Measurements from ENCODE around the gene RAX2. TPM values are rescaled to one million over a fixed set of nuclear protein-coding genes. Genes with fewer than 3 reads are reported as not detected.

The RAX2 gene
- total and polyA plus RNA-seq, 10 of the 15 experiments (the other 5 are each of a cell fraction or from before 2014, with no cell fraction given) = not detected

DNA sequence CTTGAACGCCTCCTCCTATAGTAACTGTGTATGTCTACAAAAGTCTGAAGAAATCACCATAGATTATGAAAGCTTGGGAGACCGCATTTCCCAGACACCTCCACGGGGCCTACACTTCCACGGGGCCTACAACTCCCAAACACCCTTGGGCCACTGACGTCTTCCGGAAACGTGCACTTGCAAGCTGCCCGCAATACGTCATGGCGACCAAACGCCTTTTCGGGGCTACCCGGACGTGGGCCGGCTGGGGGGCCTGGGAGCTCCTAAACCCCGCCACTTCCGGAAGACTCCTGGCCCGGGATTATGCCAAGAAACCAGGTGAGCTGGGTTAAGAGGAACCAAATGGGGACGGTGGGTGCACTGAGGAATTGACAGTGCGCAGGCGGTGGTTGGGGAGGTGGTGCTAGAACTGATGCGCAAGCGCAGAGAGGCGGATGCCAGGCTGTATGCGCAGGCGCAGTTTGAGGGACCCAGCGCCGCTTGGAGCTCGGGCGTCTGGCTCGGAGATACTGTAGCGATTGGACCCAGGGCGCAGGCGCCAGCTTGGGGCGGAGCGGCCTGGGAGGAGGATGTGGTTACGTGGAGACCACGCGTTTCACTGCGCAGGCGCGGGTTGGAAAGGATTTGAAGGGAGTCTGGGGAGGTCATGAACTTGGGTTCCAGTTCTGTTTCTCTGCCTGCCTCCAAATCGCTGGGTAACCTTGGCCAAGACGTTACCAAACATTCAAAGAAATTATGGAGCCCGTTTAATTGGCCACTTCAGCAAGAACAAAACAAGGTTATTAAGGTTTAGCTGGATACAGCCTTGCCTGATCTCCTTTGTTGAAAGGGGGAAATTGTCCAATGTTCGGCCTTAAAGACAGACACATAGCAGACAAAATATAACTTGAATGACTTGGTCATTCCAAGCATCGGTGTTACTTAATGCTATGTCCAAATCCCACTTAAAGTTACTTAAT lies 9.2 kb downstream of the RAX2 start, which contains the start of gene MRPL54 (continued):
- TF ChIP-seq, protein P1, sequence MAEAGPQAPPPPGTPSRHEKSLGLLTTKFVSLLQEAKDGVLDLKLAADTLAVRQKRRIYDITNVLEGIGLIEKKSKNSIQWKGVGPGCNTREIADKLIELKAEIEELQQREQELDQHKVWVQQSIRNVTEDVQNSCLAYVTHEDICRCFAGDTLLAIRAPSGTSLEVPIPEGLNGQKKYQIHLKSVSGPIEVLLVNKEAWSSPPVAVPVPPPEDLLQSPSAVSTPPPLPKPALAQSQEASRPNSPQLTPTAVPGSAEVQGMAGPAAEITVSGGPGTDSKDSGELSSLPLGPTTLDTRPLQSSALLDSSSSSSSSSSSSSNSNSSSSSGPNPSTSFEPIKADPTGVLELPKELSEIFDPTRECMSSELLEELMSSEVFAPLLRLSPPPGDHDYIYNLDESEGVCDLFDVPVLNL (IDR thresholded peaks at IDR 0.05; ENCODE audit: low read depth, low read length) = no peak
- TF ChIP-seq, protein P2, sequence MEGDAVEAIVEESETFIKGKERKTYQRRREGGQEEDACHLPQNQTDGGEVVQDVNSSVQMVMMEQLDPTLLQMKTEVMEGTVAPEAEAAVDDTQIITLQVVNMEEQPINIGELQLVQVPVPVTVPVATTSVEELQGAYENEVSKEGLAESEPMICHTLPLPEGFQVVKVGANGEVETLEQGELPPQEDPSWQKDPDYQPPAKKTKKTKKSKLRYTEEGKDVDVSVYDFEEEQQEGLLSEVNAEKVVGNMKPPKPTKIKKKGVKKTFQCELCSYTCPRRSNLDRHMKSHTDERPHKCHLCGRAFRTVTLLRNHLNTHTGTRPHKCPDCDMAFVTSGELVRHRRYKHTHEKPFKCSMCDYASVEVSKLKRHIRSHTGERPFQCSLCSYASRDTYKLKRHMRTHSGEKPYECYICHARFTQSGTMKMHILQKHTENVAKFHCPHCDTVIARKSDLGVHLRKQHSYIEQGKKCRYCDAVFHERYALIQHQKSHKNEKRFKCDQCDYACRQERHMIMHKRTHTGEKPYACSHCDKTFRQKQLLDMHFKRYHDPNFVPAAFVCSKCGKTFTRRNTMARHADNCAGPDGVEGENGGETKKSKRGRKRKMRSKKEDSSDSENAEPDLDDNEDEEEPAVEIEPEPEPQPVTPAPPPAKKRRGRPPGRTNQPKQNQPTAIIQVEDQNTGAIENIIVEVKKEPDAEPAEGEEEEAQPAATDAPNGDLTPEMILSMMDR (IDR thresholded peaks at IDR 0.05 in 2 of 3, conservative IDR thresholded peaks at IDR 0.05 in 1 of 3; ENCODE audit: control insufficient read depth in 2 of 3, extremely low read depth in 1 of 3, insufficient read depth in 1 of 3, low read depth in 3 of 3, low read length in 3 of 3) = no peak
- no peak for TF ChIP-seq ZNF622 (IDR thresholded peaks at IDR 0.05)
- 0 out of 4 replicates have a peak, but pooled peaks of 1 of the 2 experiments have one; percentile 21 for TF ChIP-seq IKZF2 (IDR thresholded peaks at IDR 0.05)
- TF ChIP-seq SMAD5 (IDR thresholded peaks at IDR 0.05; ENCODE audit: low read depth) = no peak
- no peak for TF ChIP-seq MTA3 (IDR thresholded peaks at IDR 0.05; ENCODE audit: borderline replicate concordance, low read length)
- TF ChIP-seq, protein P3, sequence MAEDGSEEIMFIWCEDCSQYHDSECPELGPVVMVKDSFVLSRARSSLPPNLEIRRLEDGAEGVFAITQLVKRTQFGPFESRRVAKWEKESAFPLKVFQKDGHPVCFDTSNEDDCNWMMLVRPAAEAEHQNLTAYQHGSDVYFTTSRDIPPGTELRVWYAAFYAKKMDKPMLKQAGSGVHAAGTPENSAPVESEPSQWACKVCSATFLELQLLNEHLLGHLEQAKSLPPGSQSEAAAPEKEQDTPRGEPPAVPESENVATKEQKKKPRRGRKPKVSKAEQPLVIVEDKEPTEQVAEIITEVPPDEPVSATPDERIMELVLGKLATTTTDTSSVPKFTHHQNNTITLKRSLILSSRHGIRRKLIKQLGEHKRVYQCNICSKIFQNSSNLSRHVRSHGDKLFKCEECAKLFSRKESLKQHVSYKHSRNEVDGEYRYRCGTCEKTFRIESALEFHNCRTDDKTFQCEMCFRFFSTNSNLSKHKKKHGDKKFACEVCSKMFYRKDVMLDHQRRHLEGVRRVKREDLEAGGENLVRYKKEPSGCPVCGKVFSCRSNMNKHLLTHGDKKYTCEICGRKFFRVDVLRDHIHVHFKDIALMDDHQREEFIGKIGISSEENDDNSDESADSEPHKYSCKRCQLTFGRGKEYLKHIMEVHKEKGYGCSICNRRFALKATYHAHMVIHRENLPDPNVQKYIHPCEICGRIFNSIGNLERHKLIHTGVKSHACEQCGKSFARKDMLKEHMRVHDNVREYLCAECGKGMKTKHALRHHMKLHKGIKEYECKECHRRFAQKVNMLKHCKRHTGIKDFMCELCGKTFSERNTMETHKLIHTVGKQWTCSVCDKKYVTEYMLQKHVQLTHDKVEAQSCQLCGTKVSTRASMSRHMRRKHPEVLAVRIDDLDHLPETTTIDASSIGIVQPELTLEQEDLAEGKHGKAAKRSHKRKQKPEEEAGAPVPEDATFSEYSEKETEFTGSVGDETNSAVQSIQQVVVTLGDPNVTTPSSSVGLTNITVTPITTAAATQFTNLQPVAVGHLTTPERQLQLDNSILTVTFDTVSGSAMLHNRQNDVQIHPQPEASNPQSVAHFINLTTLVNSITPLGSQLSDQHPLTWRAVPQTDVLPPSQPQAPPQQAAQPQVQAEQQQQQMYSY (CRISPR knock-in tag; IDR thresholded peaks at IDR 0.05) = no peak
- peak; percentile 97 for TF ChIP-seq CREM (IDR thresholded peaks at IDR 0.05; ENCODE audit: low read depth)
- TF ChIP-seq, protein P4, sequence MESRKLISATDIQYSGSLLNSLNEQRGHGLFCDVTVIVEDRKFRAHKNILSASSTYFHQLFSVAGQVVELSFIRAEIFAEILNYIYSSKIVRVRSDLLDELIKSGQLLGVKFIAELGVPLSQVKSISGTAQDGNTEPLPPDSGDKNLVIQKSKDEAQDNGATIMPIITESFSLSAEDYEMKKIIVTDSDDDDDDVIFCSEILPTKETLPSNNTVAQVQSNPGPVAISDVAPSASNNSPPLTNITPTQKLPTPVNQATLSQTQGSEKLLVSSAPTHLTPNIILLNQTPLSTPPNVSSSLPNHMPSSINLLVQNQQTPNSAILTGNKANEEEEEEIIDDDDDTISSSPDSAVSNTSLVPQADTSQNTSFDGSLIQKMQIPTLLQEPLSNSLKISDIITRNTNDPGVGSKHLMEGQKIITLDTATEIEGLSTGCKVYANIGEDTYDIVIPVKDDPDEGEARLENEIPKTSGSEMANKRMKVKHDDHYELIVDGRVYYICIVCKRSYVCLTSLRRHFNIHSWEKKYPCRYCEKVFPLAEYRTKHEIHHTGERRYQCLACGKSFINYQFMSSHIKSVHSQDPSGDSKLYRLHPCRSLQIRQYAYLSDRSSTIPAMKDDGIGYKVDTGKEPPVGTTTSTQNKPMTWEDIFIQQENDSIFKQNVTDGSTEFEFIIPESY (IDR thresholded peaks at IDR 0.05) = no peak
- TF ChIP-seq NFXL1 (IDR thresholded peaks at IDR 0.05; ENCODE audit: borderline replicate concordance) = no peak
- TF ChIP-seq ZSCAN29 (IDR thresholded peaks at IDR 0.05) = no peak
- TF ChIP-seq KLF5 (IDR thresholded peaks at IDR 0.05; ENCODE audit: partially characterized antibody) = peak; percentile 86
- TF ChIP-seq SP1 (IDR thresholded peaks at IDR 0.05; ENCODE audit: low read depth, low read length) = peak; percentile 17
- TF ChIP-seq EGR1 (IDR thresholded peaks at IDR 0.05; ENCODE audit: borderline replicate concordance in 1 of 2, low read depth in 2 of 2, low read length in 2 of 2) = peak in 1 of 2 experiments; percentile 18; a peak in 1 of 3 replicates
- 0 out of 2 replicates have a peak, but pooled peaks have one; percentile 39 for TF ChIP-seq STAT3 (IDR thresholded peaks at IDR 0.05; ENCODE audit: low read depth, low read length)
- TF ChIP-seq ESRRA (IDR thresholded peaks at IDR 0.05; ENCODE audit: low read length) = peak; percentile 76
- no peak for TF ChIP-seq RCOR1 (conservative IDR thresholded peaks at IDR 0.05; ENCODE audit: low read depth, low read length)
- TF ChIP-seq, protein P5, sequence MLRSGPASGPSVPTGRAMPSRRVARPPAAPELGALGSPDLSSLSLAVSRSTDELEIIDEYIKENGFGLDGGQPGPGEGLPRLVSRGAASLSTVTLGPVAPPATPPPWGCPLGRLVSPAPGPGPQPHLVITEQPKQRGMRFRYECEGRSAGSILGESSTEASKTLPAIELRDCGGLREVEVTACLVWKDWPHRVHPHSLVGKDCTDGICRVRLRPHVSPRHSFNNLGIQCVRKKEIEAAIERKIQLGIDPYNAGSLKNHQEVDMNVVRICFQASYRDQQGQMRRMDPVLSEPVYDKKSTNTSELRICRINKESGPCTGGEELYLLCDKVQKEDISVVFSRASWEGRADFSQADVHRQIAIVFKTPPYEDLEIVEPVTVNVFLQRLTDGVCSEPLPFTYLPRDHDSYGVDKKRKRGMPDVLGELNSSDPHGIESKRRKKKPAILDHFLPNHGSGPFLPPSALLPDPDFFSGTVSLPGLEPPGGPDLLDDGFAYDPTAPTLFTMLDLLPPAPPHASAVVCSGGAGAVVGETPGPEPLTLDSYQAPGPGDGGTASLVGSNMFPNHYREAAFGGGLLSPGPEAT (IDR thresholded peaks at IDR 0.05; ENCODE audit: low read depth) = peak; percentile 63
- TF ChIP-seq POU2F2 (IDR thresholded peaks at IDR 0.05; ENCODE audit: borderline replicate concordance, low read depth, low read length) = peak; percentile 65; the same call in 1 of the 3 replicates
